K562 (cell line): ENCODE measurements around the gene ANKRD16. TPM values are rescaled to one million over a fixed set of nuclear protein-coding genes. Genes with fewer than 3 reads are reported as not detected.

Experiments used
- BMI1 ChIP-seq: fragments of 150-350 bp; IDR thresholded peaks from 2 replicates; pipeline ENCODE4 v1.6.1; 2014; ENCODE audit warnings: low read length
- DNMT1 ChIP-seq: fragments of 450-650 bp; IDR thresholded peaks from 2 replicates; pipeline ENCODE4 v1.6.1; 2016; ENCODE audit warnings: antibody characterized with exemption, mild to moderate bottlenecking
- E4F1 ChIP-seq: fragments of 250-450 bp; sonication (Bioruptor Pico); IDR thresholded peaks from 2 replicates; pipeline ENCODE4 v1.5.0; 2021; ENCODE audit warnings: mild to moderate bottlenecking, borderline replicate concordance
- FOXJ3 ChIP-seq: sonication (generic); formaldehyde crosslinking; IDR thresholded peaks from 2 replicates; pipeline ENCODE4 v1.4.0; 2020; ENCODE audit warnings: mild to moderate bottlenecking, missing genetic modification reagents
- HIVEP1 ChIP-seq: fragments of 250-450 bp; sonication (Bioruptor Pico); IDR thresholded peaks from 2 replicates; pipeline ENCODE4 v1.4.0; 2020; ENCODE audit warnings: mild to moderate bottlenecking
- HNRNPUL1 ChIP-seq: fragments of 200-400 bp; formaldehyde crosslinking; IDR thresholded peaks from 2 replicates; pipeline ENCODE4 v1.6.1; 2017; ENCODE audit warnings: low read length
- NCOR1 ChIP-seq: fragments of 450-650 bp; IDR thresholded peaks from 2 replicates; pipeline ENCODE4 v1.6.1; 2016; ENCODE audit warnings: mild to moderate bottlenecking, moderate library complexity
- NR2C2 ChIP-seq, 2 experiments: fragments of 200-800 bp in 1 of 2; sonication (Bioruptor generic) in 1 of 2; sonication (generic) in 1 of 2; formaldehyde crosslinking in 1 of 2; IDR thresholded peaks; 2 replicates each; pipeline versions ENCODE4 v1.6.1 to v1.8.0; 2016 to 2022; ENCODE audit warnings: mild to moderate bottlenecking in 1 of 2, missing compliant biosample characterization in 1 of 2, missing genetic modification characterization in 1 of 2, missing genetic modification reagents in 1 of 2
- PHF20 ChIP-seq: fragments of 450-650 bp; IDR thresholded peaks from 2 replicates; pipeline ENCODE4 v1.6.1; 2018; ENCODE audit not compliant: partially characterized antibody
- PTRF ChIP-seq: fragments of 450-650 bp; IDR thresholded peaks from 2 replicates; pipeline ENCODE4 v1.6.1; 2016; ENCODE audit warnings: mild to moderate bottlenecking, missing genetic modification characterization, missing compliant biosample characterization
- PYGO2 ChIP-seq: fragments of 450-650 bp; IDR thresholded peaks from 2 replicates; pipeline ENCODE4 v1.6.1; 2016; ENCODE audit warnings: mild to moderate bottlenecking, missing genetic modification characterization, moderate library complexity, missing compliant biosample characterization
- SIRT6 ChIP-seq: IDR thresholded peaks from one replicate; pipeline ENCODE4 v1.6.1; 2012; ENCODE audit warnings: low read depth, mild to moderate bottlenecking, control low read depth, inconsistent platforms, low read length, moderate library complexity
- SMARCA4 ChIP-seq: fragments of 450-650 bp; IDR thresholded peaks from 2 replicates; pipeline ENCODE4 v1.6.1; 2016
- THRAP3 ChIP-seq: fragments of 450-650 bp; IDR thresholded peaks from 2 replicates; pipeline ENCODE4 v1.6.1; 2016; ENCODE audit warnings: mild to moderate bottlenecking, inconsistent platforms, borderline replicate concordance
- ZBTB1 ChIP-seq: sonication (generic); formaldehyde crosslinking; IDR thresholded peaks from 2 replicates; pipeline ENCODE4 v1.8.1; 2023; ENCODE audit warnings: missing genetic modification reagents, low read depth, mild to moderate bottlenecking, borderline replicate concordance
- ZBTB26 ChIP-seq: fragments of 450-650 bp; formaldehyde crosslinking; IDR thresholded peaks from 2 replicates; pipeline ENCODE4 v1.4.0; 2022; ENCODE audit warnings: missing genetic modification characterization
- ZC3H11A ChIP-seq: IDR thresholded peaks from 2 replicates; pipeline ENCODE4 v1.6.1; 2012; ENCODE audit warnings: low read depth, low read length, improper control_type of control experiment
- ZNF143 ChIP-seq: sonication (generic); formaldehyde crosslinking; IDR thresholded peaks from 2 replicates; pipeline ENCODE4 v1.9.0; 2022; ENCODE audit warnings: mild to moderate bottlenecking, missing genetic modification reagents
- ZNF511 ChIP-seq: sonication (generic); formaldehyde crosslinking; IDR thresholded peaks from 2 replicates; pipeline ENCODE4 v1.8.0; 2022; ENCODE audit warnings: mild to moderate bottlenecking, missing genetic modification reagents
- polyA plus RNA-seq, 8 experiments: library from polyadenylated mRNA; depleted of rRNA in 4 of 8; stranded (reverse) in 5 of 8; unstranded in 3 of 8; fragments of >200 nt; fragmentation: Nextera tagmentation in 2 of 8; fragmentation: Illumina TruSeq in 1 of 8; extraction: Ambion mirVana in 2 of 8; extraction: Trizol in 1 of 8; gene quantifications; 2 replicates each; pipeline versions ENCODE4 v1.2.1 to v1.2.3, GENCODE V29; 2011 to 2014; ENCODE audit warnings: inconsistent platforms in 1 of 8, missing spikeins in 1 of 8
- total RNA-seq, 7 experiments: library from RNA; depleted of rRNA in 6 of 7; stranded (reverse); fragments of >200 nt in 6 of 7; fragmentation: Illumina TruSeq in 2 of 7; extraction: Trizol in 2 of 7; gene quantifications; 2 replicates each; pipeline versions ENCODE4 v1.2.1 to v1.2.3, GENCODE V29; 2011 to 2021; ENCODE audit warnings: low replicate concordance in 1 of 7

The ANKRD16 gene
- total and polyA plus RNA-seq, 9 of the 15 experiments (the other 6 are each of a cell fraction or from before 2014, with no cell fraction given) = 1.5 to 16.0 (median 9.5) TPM

- no peak for TF ChIP-seq E4F1 (CRISPR knock-in tag)
- no peak for TF ChIP-seq DNMT1
- TF ChIP-seq ZBTB1 = no peak
- no peak for TF ChIP-seq FOXJ3
- no peak for TF ChIP-seq ZNF511 (CRISPR knock-in tag)
- TF ChIP-seq ZNF143 (CRISPR knock-in tag) = no peak
- TF ChIP-seq PYGO2 (tag) = no peak
- no peak for TF ChIP-seq PHF20
- TF ChIP-seq HIVEP1 (CRISPR knock-in tag) = no peak
- no peak for TF ChIP-seq NCOR1
- TF ChIP-seq SIRT6 = no peak
- peak; percentile 17; the same call in 1 of the 2 replicates for TF ChIP-seq SMARCA4
- no peak for TF ChIP-seq ZBTB26 (CRISPR knock-in tag)
- TF ChIP-seq THRAP3 = no peak
- no peak for TF ChIP-seq NR2C2 (CRISPR knock-in tag; IDR thresholded peaks at IDR 0.05)
- TF ChIP-seq NR2C2 (tag; IDR thresholded peaks at IDR 0.05) = no peak
- no peak for TF ChIP-seq BMI1
- no peak for TF ChIP-seq ZC3H11A
- no peak for TF ChIP-seq HNRNPUL1
- no peak for TF ChIP-seq PTRF (tag)
These were observed 6.7 kb upstream of the ANKRD16 start (continued) for GRCh38 chr10:5896208-5897052.
